ENCODE results near the gene NEURL3. TPM values are rescaled to one million over a fixed set of nuclear protein-coding genes. Genes with fewer than 3 reads are reported as not detected.

Gene NEURL3
- total RNA-seq, 4 donors from 2014 or later = not detected

GRCh38 chr2:96530144-96530430, 24.9 kb upstream of the NEURL3 start:
- TF ChIP-seq, protein P1, sequence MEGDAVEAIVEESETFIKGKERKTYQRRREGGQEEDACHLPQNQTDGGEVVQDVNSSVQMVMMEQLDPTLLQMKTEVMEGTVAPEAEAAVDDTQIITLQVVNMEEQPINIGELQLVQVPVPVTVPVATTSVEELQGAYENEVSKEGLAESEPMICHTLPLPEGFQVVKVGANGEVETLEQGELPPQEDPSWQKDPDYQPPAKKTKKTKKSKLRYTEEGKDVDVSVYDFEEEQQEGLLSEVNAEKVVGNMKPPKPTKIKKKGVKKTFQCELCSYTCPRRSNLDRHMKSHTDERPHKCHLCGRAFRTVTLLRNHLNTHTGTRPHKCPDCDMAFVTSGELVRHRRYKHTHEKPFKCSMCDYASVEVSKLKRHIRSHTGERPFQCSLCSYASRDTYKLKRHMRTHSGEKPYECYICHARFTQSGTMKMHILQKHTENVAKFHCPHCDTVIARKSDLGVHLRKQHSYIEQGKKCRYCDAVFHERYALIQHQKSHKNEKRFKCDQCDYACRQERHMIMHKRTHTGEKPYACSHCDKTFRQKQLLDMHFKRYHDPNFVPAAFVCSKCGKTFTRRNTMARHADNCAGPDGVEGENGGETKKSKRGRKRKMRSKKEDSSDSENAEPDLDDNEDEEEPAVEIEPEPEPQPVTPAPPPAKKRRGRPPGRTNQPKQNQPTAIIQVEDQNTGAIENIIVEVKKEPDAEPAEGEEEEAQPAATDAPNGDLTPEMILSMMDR (IDR thresholded peaks at IDR 0.05 in 4 of 5, conservative IDR thresholded peaks at IDR 0.05 in 1 of 5) = no peak
- TF ChIP-seq POLR2A (IDR thresholded peaks at IDR 0.05) = no peak
- in situ Hi-C loops (cut with MboI; ENCODE audit: low sequenced_read_pairs in 4 of 4) = loop anchor here in 2 of 4 donors (10.0 to 25.0 kb wide), 2 partner anchors 105 to 1132 kb away; partner anchors contain the start of genes ACTR1B (in 1 of the 2), C2orf92 (in 1 of the 2) and KANSL3 (in 1 of the 2)
- DNase-seq (no peak), ATAC-seq (no peak)
- Histone ChIP-seq H3K27ac (peak overlapping the region in 1 of 4 donors; percentile 65), H3K4me3 (no peak overlapping the region), H3K27me3 (no peaks in the 10 kb centered on the region), H3K9me3 (no peaks in the 10 kb centered on the region), H3K36me3 (no peaks in the 10 kb centered on the region), H3K4me1 (peaks cover 52 to 53% of the 10 kb centered on the region in 2 donors)
- intact Hi-C loops (cut with DNase I; ENCODE audit: low total_unique reads) = loop anchor here (5.0 to 10.0 kb wide), 4 partner anchors 67 to 1635 kb away; partner anchors contain the start of genes KANSL3 and STARD7

GRCh38 chr2:96529376-96530143, 24.4 kb upstream of the NEURL3 start:
- Histone ChIP-seq H3K4me3 (no peak overlapping the region), H3K4me1 (peaks cover 47 to 48% of the 10 kb centered on the region in 2 donors), H3K27me3 (no peaks in the 10 kb centered on the region), H3K27ac (peak overlapping the region in 3 of 4 donors; percentile 65 to 76 (median 65)), H3K36me3 (no peaks in the 10 kb centered on the region), H3K9me3 (no peaks in the 10 kb centered on the region)
- ATAC-seq (no peak), DNase-seq (no peak)
- intact Hi-C loops (cut with DNase I; ENCODE audit: low total_unique reads) = loop anchor here (5.0 to 10.0 kb wide), 4 partner anchors 68 to 1635 kb away; partner anchors contain the start of genes KANSL3 and STARD7
- TF ChIP-seq, protein P1 (IDR thresholded peaks at IDR 0.05 in 4 of 5, conservative IDR thresholded peaks at IDR 0.05 in 1 of 5) = no peak
- TF ChIP-seq POLR2A (IDR thresholded peaks at IDR 0.05) = no peak
- in situ Hi-C loops (cut with MboI; ENCODE audit: low sequenced_read_pairs in 4 of 4) = loop anchor here in 2 of 4 donors (10.0 to 25.0 kb wide), 2 partner anchors 105 to 1133 kb away; partner anchors contain the start of genes ACTR1B (in 1 of the 2), C2orf92 (in 1 of the 2) and KANSL3 (in 1 of the 2)

- H3K36me3 ChIP-seq = no peaks in the 10 kb centered on the region
- no peak for DNase-seq
- H3K4me3 ChIP-seq = peak overlapping the region in 1 of 4 donors; percentile 59
- no peaks in the 10 kb centered on the region for H3K9me3 ChIP-seq
- intact Hi-C loops (cut with DNase I; ENCODE audit: low total_unique reads) = no loop called here
- peaks cover 40 to 41% of the 10 kb centered on the region in 2 donors for H3K4me1 ChIP-seq
- TF ChIP-seq, protein P1 (IDR thresholded peaks at IDR 0.05 in 4 of 5, conservative IDR thresholded peaks at IDR 0.05 in 1 of 5) = no peak
- TF ChIP-seq POLR2A (IDR thresholded peaks at IDR 0.05) = no peak
- H3K27ac ChIP-seq = peak overlapping the region; percentile 65 to 76 (median 66)
- in situ Hi-C loops (cut with MboI; ENCODE audit: low sequenced_read_pairs in 4 of 4) = loop anchor here in 1 of 4 donors (25.0 kb wide), 1 partner anchor 1133 kb away; the partner anchor contains the start of genes ACTR1B and C2orf92
- ATAC-seq = no peak
- H3K27me3 ChIP-seq = no peaks in the 10 kb centered on the region
These were observed 23.7 kb upstream of the NEURL3 start for GRCh38 chr2:96528700-96529375.

- Histone ChIP-seq H3K27ac (peak overlapping the region; percentile 65 to 76 (median 66)), H3K36me3 (no peaks in the 10 kb centered on the region), H3K9me3 (no peaks in the 10 kb centered on the region), H3K4me1 (peaks cover 34 to 35% of the 10 kb centered on the region in 2 donors), H3K4me3 (peak overlapping the region; percentile 46 to 66 (median 60)), H3K27me3 (no peaks in the 10 kb centered on the region)
- TF ChIP-seq, protein P1 (IDR thresholded peaks at IDR 0.05 in 4 of 5, conservative IDR thresholded peaks at IDR 0.05 in 1 of 5) = no peak
- no peak for TF ChIP-seq POLR2A (IDR thresholded peaks at IDR 0.05)
- ATAC-seq (peak in 1 of 2 donors; percentile 3), DNase-seq (no peak)
- in situ Hi-C loops (cut with MboI; ENCODE audit: low sequenced_read_pairs in 4 of 4) = loop anchor here in 1 of 4 donors (25.0 kb wide), 1 partner anchor 1134 kb away; the partner anchor contains the start of genes ACTR1B and C2orf92
- intact Hi-C loops (cut with DNase I; ENCODE audit: low total_unique reads) = no loop called here
These were observed 23.0 kb upstream of the NEURL3 start for GRCh38 chr2:96528006-96528699.

All from gastrocnemius medialis (tissue), 4 donors.